Measurements from ENCODE around the gene PPIL4.

DNA sequence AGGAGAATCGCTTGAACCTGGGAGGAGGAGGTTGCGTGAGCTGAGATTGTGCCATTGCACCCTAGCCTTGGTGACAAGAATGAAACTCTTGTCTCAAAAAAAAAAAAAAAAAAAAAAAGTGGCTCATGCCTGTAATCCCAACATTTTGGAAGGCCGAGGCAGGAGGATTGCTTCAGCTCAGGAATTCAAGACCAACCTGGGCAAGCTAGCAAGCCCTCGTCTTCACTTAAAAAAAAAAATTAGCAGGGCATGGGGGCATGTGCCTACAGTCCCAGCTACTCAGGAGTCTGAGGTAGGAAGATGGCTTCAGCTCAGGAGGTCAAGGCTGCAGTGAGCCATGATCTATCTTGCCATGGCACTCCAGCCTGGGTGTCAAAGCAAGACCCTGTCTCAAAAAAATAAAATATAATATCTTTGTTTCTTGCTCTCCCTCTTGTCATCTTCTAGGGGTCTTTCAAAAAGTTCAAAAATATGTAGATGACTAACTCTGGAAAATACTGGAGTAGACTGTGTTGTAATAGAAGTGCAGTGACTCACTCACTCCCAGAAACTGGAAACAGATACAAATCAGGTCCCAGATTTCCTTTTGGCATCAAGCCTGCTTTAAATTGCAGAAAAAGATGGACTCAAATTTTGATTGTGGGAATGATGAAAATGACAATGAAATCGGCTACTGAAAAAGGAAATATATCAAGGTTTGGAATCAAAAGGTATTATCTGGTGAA lies 17.5 kb upstream of the PPIL4 start:
- TF ChIP-seq, protein P1, sequence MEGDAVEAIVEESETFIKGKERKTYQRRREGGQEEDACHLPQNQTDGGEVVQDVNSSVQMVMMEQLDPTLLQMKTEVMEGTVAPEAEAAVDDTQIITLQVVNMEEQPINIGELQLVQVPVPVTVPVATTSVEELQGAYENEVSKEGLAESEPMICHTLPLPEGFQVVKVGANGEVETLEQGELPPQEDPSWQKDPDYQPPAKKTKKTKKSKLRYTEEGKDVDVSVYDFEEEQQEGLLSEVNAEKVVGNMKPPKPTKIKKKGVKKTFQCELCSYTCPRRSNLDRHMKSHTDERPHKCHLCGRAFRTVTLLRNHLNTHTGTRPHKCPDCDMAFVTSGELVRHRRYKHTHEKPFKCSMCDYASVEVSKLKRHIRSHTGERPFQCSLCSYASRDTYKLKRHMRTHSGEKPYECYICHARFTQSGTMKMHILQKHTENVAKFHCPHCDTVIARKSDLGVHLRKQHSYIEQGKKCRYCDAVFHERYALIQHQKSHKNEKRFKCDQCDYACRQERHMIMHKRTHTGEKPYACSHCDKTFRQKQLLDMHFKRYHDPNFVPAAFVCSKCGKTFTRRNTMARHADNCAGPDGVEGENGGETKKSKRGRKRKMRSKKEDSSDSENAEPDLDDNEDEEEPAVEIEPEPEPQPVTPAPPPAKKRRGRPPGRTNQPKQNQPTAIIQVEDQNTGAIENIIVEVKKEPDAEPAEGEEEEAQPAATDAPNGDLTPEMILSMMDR (IDR thresholded peaks at IDR 0.05; ENCODE audit: low read length), result no peak
- no peak for TF ChIP-seq EZH2 (optimal IDR thresholded peaks at IDR 0.05; ENCODE audit: low read depth, low read length)

All from MM.1S (cell line).